ENCODE results near the gene SPPL3.

The SPPL3 gene

GRCh38 chr12:120872487-120872886 is 31.7 kb downstream of the SPPL3 start:
- DNase-seq (ENCODE audit: low spot score), result no peak
- TF ChIP-seq CTCF (IDR thresholded peaks at IDR 0.05; ENCODE audit: extremely low read depth, missing control alignments), result no peak

GRCh38 chr12:120870415-120870814 is 33.7 kb downstream of the SPPL3 start:
- DNase-seq (ENCODE audit: low spot score), result no peak
- no peak for TF ChIP-seq CTCF (IDR thresholded peaks at IDR 0.05; ENCODE audit: extremely low read depth, missing control alignments)

GRCh38 chr12:120869376-120869775 is 34.8 kb downstream of the SPPL3 start:
- TF ChIP-seq CTCF (IDR thresholded peaks at IDR 0.05; ENCODE audit: extremely low read depth, missing control alignments), result no peak
- no peak for DNase-seq (ENCODE audit: low spot score)

GRCh38 chr12:120866108-120866507 is 38.0 kb downstream of the SPPL3 start:
- TF ChIP-seq CTCF (IDR thresholded peaks at IDR 0.05; ENCODE audit: extremely low read depth, missing control alignments), result no peak
- DNase-seq (ENCODE audit: low spot score), result no peak

GRCh38 chr12:120865098-120865497 is 39.1 kb downstream of the SPPL3 start:
- DNase-seq (ENCODE audit: low spot score), result no peak
- no peak for TF ChIP-seq CTCF (IDR thresholded peaks at IDR 0.05; ENCODE audit: extremely low read depth, missing control alignments)

GRCh38 chr12:120862664-120863063 is 41.5 kb downstream of the SPPL3 start:
- no peak for TF ChIP-seq CTCF (IDR thresholded peaks at IDR 0.05; ENCODE audit: extremely low read depth, missing control alignments)
- no peak for DNase-seq (ENCODE audit: low spot score)

- no peak for TF ChIP-seq CTCF (IDR thresholded peaks at IDR 0.05; ENCODE audit: extremely low read depth, missing control alignments)
- DNase-seq (ENCODE audit: low spot score), result no peak
Measured at GRCh38 chr12:120861074-120861795, 42.9 kb downstream of the SPPL3 start.
